HCEC 1CT (cell line): ENCODE results near the gene ANKRD11.
"Not testable (repeated sequence)": the region's sequence is repeated elsewhere in the genome, so short reads cannot be mapped to it uniquely, and the experiment has no call there.

Experiments
- DNase-seq: peaks from one replicate; pipeline ENCODE4 v3.0.0-alpha.2; 2017

ANKRD11 gene

DNA sequence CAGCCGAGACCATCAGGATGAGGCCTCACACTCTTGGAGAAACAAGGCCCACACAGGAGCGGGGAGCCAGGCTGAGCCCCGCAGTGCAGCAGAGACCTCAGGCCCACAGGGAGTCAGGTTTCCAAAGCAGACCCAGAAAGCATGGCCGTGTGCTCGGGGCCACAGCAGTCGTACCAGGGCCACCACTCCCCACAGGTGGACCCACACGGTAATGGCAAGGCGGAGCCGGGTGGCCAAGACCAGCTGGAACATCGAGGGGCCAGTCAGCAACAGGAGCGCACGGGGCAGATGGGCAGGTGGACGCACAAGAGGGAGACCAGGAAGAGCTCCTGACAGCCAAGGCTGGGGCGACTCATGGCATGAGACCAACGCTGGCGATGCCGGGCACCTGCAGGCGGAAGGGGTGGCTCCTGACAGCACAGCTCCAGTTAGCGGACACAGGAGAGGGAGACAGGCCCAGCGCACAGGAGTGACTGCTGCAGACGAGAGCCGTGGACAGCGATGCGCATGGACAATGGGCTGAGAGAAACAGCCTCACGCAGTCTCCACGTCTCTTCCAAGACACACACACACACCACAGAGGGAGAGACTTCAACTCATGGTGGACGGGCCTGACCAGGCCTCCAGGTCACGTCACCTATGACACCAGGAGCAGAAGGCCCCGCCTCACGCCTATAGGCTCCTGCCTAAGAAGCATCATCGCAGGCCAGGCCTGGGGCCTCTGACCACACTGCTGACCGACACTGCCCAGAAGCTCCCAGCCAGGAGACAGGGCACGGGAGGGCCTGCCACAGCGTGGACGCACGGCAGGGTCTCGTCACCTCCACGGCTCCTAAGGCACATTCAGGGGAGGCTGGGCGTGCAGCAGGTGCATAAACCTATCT is 214.3 kb downstream of the ANKRD11 start:
- no peak for DNase-seq

GRCh38 chr16:89275284-89275584 is 215.1 kb downstream of the ANKRD11 start:
- no peak for DNase-seq

DNA sequence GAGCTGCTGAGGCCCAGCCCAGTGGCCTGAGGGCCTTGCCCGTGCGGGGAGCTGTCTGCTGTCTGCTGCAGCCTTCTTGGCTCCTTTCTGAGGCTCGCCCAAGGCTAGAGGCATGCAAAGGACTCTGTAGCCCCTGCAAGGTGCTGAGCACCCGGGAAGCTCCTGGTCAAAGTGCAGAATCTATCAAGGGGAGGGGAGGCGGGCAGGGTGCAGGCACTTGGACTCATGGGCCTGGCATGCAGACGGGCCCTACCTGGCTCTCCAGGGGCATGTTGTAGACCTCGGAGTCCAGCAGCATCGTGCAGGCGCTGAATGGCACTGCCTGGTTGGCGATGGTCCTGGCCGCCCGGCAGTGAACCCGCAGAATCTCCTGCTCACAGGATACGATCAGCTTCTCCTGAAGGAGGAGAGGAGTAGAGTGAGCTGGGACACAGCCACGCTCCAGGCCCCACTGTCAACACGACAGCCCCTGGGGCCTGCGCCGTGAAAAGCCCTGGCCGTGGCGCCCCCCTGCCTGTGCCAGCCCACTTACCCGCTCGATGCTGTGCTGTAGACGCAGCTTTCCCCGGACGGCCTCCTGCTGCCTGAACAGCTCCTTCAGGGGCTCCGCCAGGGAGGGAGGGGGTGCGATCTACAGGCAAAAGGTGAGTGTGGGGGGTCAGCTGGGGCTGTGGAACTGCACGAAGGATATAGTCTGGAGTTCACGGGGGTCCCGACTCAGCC is 215.6 kb downstream of the ANKRD11 start:
- DNase-seq, result no peak

DNA sequence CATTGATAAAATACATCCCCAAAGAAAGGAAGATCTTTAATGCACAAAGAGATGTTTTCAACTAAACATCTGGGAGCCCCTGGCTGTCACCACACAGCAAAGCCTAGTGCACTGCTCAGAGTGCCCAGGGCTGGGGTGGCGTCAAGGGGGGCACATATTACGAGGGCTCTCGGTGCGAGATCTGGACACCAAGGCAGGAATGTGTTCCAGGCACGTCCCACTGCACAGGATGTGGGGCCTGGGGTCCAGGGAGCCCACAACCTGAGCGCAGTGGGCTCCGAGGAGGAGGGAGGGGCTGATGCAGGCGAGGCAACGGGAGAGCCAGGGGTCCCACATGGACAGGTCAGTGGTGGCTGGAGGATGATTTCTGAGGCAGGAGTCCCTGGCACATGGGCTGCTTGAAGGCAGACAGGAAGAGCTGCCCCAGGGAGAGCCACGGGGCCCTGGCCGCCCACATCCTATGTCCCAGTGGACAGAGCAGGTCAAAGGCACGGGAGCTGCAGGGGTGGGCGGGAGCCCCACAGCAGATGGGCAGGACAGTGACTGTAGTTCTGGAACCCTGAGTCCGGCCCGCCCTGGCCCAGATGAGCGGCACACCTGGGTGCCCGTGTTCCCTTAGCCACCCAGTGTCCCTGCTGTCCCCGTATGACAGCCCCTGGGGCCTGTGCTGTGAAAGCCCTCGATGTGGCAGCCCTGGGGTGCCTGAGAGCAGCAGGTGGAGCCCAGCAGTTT is 216.5 kb downstream of the ANKRD11 start:
- DNase-seq, result no peak

DNA sequence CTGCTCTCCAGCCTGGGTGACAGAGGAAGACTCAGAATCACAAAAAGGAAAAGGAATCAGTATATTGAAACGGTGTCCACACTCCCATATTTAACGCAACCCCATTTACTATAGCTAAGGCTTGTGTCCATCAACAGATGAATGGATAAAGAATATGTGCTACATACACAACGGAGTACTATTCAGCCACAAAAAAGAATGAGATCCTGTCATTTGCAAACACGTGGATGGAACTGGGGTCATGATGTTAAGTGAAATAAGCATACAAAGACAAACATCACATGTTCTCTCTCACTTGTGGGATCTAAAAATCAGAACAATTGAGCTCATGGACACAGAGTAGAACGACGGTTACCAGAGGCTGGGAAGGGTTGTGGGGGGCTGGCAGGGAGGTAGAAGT is 217.7 kb downstream of the ANKRD11 start:
- no peak for DNase-seq

DNA sequence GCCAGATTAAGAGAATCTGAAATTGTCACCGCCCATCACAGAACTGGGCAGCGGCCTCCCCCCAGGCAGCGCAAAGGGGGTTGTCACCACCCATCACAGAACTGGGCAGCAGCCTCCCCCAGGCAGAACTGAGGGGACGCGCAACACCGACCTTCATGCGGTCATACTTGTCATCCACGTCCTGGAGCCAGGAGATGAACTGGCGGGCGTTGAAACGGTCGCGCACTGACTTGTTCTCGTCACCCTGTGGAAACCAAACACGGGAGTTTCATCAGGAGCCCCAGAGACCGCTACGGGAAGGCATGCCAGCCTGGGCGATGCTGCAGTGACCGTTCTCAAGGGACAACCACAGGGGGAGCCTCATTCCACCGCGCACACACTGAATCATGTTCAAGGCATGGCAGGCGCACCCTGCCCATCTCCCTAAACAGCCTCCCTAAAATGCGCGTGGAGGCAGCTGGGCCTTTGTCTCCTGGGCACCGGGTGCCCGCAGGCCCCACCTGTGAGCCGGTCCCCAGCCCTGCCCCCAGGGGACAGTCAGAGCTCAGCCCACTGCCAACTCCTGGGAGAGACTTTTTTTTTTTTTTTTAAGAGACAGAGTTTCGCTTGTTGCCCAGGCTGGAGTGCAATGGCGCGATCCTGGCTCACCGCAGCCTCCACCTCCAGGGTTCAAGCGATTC is 219.6 kb downstream of the ANKRD11 start:
- no peak for DNase-seq

DNA sequence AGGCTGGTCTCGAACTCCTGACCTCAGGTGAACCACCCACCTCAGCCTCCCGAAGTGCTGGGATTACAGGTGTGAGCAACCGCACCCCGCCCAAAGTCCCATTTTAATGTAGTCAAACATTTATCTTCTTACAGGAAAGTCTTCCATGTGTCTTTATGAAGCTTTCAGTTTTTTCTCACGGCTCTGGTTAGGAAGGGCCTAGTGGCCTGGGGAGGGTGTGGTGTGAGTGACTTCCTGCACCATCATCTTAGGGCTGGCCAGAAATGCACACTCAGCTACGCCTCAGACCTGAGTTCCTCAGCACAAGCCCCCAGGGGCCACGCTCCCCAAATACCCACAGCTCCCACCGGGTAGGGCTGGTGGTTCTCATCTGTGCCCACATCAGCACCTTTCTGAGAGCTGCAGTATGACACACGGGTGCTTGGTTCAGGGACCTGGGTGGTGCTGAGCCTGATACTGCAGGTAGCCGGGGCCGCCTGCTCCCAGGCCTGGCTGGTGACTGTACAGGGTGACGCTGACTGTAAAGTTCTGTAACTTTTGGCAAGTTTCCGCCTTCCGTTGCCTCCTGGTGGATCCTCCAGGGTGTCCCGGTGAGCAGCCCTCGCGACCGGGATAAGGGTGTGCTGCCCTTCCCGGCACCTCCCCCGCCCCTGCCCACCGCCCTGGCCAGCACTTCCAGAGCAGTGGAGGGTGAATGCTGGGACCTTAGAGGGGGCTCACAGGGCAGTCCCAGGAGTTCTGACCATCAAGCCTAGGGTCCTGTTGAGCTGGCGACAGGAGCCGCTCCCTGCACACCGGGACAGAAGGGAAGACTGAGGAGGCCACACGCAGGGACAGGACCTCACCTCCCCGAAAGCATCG is 220.3 kb downstream of the ANKRD11 start:
- DNase-seq, result no peak

- DNase-seq, result peak; percentile 66
Measured at GRCh38 chr16:89268987-89269735, 221.2 kb downstream of the ANKRD11 start.

DNA sequence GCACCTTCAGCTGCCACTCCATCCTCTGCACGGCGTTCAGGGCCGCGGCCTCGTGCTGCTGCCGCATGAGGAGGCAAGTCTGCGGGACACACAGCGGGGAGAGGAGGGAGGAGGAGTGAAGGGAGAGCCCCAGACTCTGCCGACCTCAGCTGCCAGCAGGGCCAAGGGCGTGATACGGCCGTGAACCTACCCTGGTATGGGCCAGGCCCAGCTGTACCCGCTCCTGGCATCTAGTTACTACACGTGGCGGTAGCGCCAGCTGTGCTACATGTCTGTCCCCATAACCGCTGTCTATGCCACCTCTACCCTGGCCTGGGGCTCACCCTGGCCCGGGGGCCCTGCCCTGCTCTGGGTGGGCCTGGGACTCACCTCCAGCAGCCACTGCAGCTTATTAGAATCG is 221.8 kb downstream of the ANKRD11 start:
- no peak for DNase-seq

DNA sequence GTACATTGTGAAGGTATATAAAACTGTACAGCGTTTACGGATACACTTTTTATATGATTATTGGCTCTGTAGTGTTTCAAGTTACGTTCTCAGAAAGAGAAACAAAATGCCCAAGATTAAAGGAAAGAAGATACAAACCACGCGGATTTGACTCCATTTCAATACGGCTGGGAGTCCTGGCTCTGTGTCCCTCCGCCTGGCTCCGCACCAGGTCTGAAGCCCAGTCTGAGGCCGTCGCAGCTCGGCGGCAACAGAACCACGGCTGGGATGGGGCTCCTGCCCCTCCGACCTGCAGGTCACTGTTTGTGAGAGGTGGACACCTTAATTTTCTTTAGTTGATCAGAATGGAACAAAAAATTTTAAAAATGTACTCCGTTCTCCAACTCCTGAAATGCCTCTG is 222.6 kb downstream of the ANKRD11 start:
- DNase-seq, result not testable (repeated sequence)

GRCh38 chr16:89266521-89267134 is 223.7 kb downstream of the ANKRD11 start:
- DNase-seq, result no peak

GRCh38 chr16:89265647-89266046 is 224.7 kb downstream of the ANKRD11 start:
- DNase-seq, result no peak

DNA sequence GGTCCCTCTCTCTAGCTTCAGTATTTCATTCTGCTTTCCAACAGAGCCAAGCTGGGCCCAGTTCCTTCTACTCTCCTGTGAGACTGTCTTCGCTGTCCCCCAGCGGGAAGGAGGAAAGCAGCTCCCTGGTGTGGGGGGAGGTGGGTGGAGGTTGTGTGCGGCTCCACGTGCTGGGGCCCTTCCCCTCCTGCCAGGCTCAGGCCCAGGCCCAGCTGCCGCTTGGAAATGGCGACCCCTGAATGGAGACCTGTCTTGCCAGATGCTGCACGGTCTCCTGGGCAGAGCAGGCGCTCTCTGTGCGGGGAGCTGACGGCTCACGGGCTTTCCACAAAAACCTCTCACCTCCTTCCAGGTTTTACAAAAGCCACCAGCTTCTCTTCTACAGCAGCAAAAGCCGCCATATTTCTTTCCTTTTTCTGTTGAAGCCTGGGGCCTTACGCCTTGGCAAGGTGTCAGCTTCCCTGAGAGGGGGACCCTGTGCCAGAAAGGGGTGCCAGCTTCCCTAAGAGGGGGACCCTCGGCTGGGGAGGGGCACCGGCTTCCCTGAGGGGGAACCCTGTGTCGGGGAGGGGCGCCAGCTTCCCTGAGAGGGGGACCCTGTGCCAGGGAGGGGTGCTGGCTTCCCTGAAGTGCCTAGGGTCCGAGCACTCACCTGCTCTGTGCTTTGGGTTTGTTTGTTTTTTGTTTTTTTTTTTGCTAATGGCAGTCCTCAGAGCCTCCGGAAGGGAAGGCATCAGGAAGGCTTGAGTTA is 225.4 kb downstream of the ANKRD11 start:
- no peak for DNase-seq

- DNase-seq, result no peak
Measured at GRCh38 chr16:89261691-89262563, 228.4 kb downstream of the ANKRD11 start.

DNA sequence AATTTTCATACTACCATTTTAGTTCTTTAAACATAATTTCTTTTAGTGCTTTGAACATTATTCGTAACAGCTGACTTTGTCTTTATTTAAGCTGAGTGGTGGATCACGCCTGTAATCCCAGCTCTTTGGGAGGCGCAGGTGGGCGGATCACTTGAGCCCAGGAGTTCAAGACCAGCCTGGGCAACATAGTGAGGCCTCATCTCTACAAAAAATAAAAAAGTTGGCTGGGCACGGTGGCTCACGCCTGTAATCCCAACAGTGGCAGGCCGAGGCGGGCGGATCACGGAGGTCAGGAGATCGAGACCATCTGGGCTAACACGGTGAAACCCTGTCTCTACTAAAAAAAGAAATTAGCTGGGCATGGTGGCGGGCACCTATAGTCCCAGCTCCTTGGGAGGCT is 230.5 kb downstream of the ANKRD11 start:
- DNase-seq, result not testable (repeated sequence)

GRCh38 chr16:89257757-89258465 is 232.4 kb downstream of the ANKRD11 start:
- DNase-seq, result no peak

GRCh38 chr16:89257281-89257731 is 233.1 kb downstream of the ANKRD11 start:
- no peak for DNase-seq

DNA sequence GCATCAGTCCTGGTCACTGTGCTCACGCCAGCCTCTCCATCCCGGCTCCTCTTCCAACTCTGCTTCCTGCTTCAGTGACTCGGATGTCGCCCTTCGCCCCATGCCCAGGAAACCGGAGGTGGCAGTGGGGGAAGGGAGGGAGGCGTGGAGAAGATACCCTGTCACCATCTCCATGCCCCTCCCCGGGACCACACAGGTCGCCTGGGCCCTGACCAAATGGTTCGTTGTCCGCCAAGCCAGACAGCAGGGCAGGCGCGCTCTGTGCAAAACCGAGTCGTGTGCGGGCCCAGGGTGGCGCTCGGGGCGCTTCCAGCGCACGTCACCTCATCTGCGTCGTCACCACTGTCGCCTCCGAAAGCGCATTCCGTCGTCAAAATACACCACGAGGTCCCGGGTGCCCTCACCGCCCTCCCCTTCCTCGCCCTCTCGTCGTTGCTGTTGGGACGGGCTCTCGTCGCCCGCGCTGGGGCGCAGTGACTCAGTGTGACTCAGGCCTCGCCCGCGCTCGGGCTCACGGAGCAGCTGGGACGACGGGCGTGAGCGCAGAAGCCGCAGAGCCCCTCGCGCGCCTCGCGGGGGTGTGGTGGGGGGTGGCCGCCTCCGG is 233.6 kb downstream of the ANKRD11 start:
- peak; percentile 53 for DNase-seq
